Measurements from ENCODE around the gene COG7. TPM values are rescaled to one million over a fixed set of nuclear protein-coding genes. Genes with fewer than 3 reads are reported as not detected.

Gene COG7
- polyA plus RNA-seq (2013, experiment 1 of 2), result 16.0 TPM
- polyA plus RNA-seq (2013, experiment 2 of 2), result 14.9 TPM

- Histone ChIP-seq H3K4me3 (ENCODE audit: extremely low read depth, insufficient read depth, low read length, poor library complexity, severe bottlenecking) (peak within 1 kb of the TSS; percentile 81), H3K9me3 (ENCODE audit: control insufficient read depth, low read length) (no peaks in the 10 kb centered on the region), H3K27ac (ENCODE audit: low read depth, low read length, severe bottlenecking) (peak within 1 kb of the TSS; percentile 65), H3K36me3 (ENCODE audit: control insufficient read depth, insufficient read depth, low read length) (peaks cover 16% of the 10 kb centered on the region), H3K4me1 (ENCODE audit: control insufficient read depth, insufficient read depth, low read length, poor library complexity, severe bottlenecking) (no peaks in the 10 kb centered on the region)
- 0% methylated on average over 42 to 48 of the region's 57 CpGs for WGBS, 2 experiments (ENCODE audit: insufficient coverage in 2 of 2)
These were observed at the start of gene COG7 for GRCh38 chr16:23452572-23453337. Gene COG7 (minus strand): TSS chr16:23453189. CDS start chr16:23452994, 195 bp downstream.

GRCh38 chr16:23502466-23502865 lies 49.5 kb upstream of the COG7 start:
- Histone ChIP-seq H3K27ac (ENCODE audit: low read depth, low read length, severe bottlenecking) (no peak overlapping the region), H3K9me3 (ENCODE audit: control insufficient read depth, low read length) (no peaks in the 10 kb centered on the region), H3K4me1 (ENCODE audit: control insufficient read depth, insufficient read depth, low read length, poor library complexity, severe bottlenecking) (peaks cover 22% of the 10 kb centered on the region), H3K4me3 (ENCODE audit: extremely low read depth, insufficient read depth, low read length, poor library complexity, severe bottlenecking) (no peak overlapping the region), H3K36me3 (ENCODE audit: control insufficient read depth, insufficient read depth, low read length) (peaks cover 11% of the 10 kb centered on the region)
- 93 to 100% methylated on average over 2 of the region's 2 CpGs for WGBS, 2 experiments (ENCODE audit: insufficient coverage in 2 of 2)

- WGBS, 2 experiments (ENCODE audit: insufficient coverage in 2 of 2), result 89 to 93% methylated on average over 2 to 3 of the region's 5 CpGs
- peaks cover 21% of the 10 kb centered on the region for H3K4me1 ChIP-seq (ENCODE audit: control insufficient read depth, insufficient read depth, low read length, poor library complexity, severe bottlenecking)
These were observed 48.3 kb upstream of the COG7 start for GRCh38 chr16:23501291-23501690.

GRCh38 chr16:23500862-23501225 lies 47.9 kb upstream of the COG7 start:
- H3K4me3 ChIP-seq (ENCODE audit: extremely low read depth, insufficient read depth, low read length, poor library complexity, severe bottlenecking), result no peak overlapping the region
- WGBS, 2 experiments (ENCODE audit: insufficient coverage in 2 of 2), result 63 to 73% methylated on average over 3 to 4 of the region's 4 CpGs
- H3K9me3 ChIP-seq (ENCODE audit: control insufficient read depth, low read length), result no peaks in the 10 kb centered on the region
- H3K4me1 ChIP-seq (ENCODE audit: control insufficient read depth, insufficient read depth, low read length, poor library complexity, severe bottlenecking), result peaks cover 17% of the 10 kb centered on the region
- H3K27ac ChIP-seq (ENCODE audit: low read depth, low read length, severe bottlenecking), result no peak overlapping the region
- peaks cover 11% of the 10 kb centered on the region for H3K36me3 ChIP-seq (ENCODE audit: control insufficient read depth, insufficient read depth, low read length)

More at GRCh38 chr16:23501291-23501690, 48.3 kb upstream of the COG7 start:
- Histone ChIP-seq H3K4me3 (ENCODE audit: extremely low read depth, insufficient read depth, low read length, poor library complexity, severe bottlenecking) (no peak overlapping the region), H3K27ac (ENCODE audit: low read depth, low read length, severe bottlenecking) (no peak overlapping the region), H3K9me3 (ENCODE audit: control insufficient read depth, low read length) (no peaks in the 10 kb centered on the region), H3K36me3 (ENCODE audit: control insufficient read depth, insufficient read depth, low read length) (peaks cover 11% of the 10 kb centered on the region)

- Histone ChIP-seq H3K9me3 (ENCODE audit: control insufficient read depth, low read length) (no peaks in the 10 kb centered on the region), H3K36me3 (ENCODE audit: control insufficient read depth, insufficient read depth, low read length) (peaks cover 16% of the 10 kb centered on the region), H3K27ac (ENCODE audit: low read depth, low read length, severe bottlenecking) (no peak overlapping the region), H3K4me3 (ENCODE audit: extremely low read depth, insufficient read depth, low read length, poor library complexity, severe bottlenecking) (no peak overlapping the region), H3K4me1 (ENCODE audit: control insufficient read depth, insufficient read depth, low read length, poor library complexity, severe bottlenecking) (peaks cover 15% of the 10 kb centered on the region)
- 93 to 95% methylated on average over 17 to 20 of the region's 20 CpGs for WGBS, 2 experiments (ENCODE audit: insufficient coverage in 2 of 2)
These were observed 47.3 kb upstream of the COG7 start for GRCh38 chr16:23500212-23500861.

- H3K4me1 ChIP-seq (ENCODE audit: control insufficient read depth, insufficient read depth, low read length, poor library complexity, severe bottlenecking), result peaks cover 9% of the 10 kb centered on the region
- no peak overlapping the region for H3K27ac ChIP-seq (ENCODE audit: low read depth, low read length, severe bottlenecking)
- no peak overlapping the region for H3K4me3 ChIP-seq (ENCODE audit: extremely low read depth, insufficient read depth, low read length, poor library complexity, severe bottlenecking)
- H3K9me3 ChIP-seq (ENCODE audit: control insufficient read depth, low read length), result no peaks in the 10 kb centered on the region
- 84 to 92% methylated on average over 4 to 6 of the region's 7 CpGs for WGBS, 2 experiments (ENCODE audit: insufficient coverage in 2 of 2)
- peaks cover 18% of the 10 kb centered on the region for H3K36me3 ChIP-seq (ENCODE audit: control insufficient read depth, insufficient read depth, low read length)
These were observed 46.8 kb upstream of the COG7 start for GRCh38 chr16:23499801-23500200.

GRCh38 chr16:23498863-23499262 lies 45.9 kb upstream of the COG7 start:
- Histone ChIP-seq H3K27ac (ENCODE audit: low read depth, low read length, severe bottlenecking) (no peak overlapping the region), H3K4me1 (ENCODE audit: control insufficient read depth, insufficient read depth, low read length, poor library complexity, severe bottlenecking) (peaks cover 3% of the 10 kb centered on the region), H3K9me3 (ENCODE audit: control insufficient read depth, low read length) (no peaks in the 10 kb centered on the region), H3K4me3 (ENCODE audit: extremely low read depth, insufficient read depth, low read length, poor library complexity, severe bottlenecking) (no peak overlapping the region), H3K36me3 (ENCODE audit: control insufficient read depth, insufficient read depth, low read length) (peaks cover 26% of the 10 kb centered on the region)
- WGBS, 2 experiments (ENCODE audit: insufficient coverage in 2 of 2), result 94% methylated on average over 8 to 10 of the region's 11 CpGs

- Histone ChIP-seq H3K4me3 (ENCODE audit: extremely low read depth, insufficient read depth, low read length, poor library complexity, severe bottlenecking) (no peak overlapping the region), H3K36me3 (ENCODE audit: control insufficient read depth, insufficient read depth, low read length) (peaks cover 40% of the 10 kb centered on the region), H3K4me1 (ENCODE audit: control insufficient read depth, insufficient read depth, low read length, poor library complexity, severe bottlenecking) (peaks cover 3% of the 10 kb centered on the region), H3K9me3 (ENCODE audit: control insufficient read depth, low read length) (no peaks in the 10 kb centered on the region), H3K27ac (ENCODE audit: low read depth, low read length, severe bottlenecking) (no peak overlapping the region)
- 87 to 95% methylated on average over 4 to 5 of the region's 6 CpGs for WGBS, 2 experiments (ENCODE audit: insufficient coverage in 2 of 2)
These were observed 44.5 kb upstream of the COG7 start for GRCh38 chr16:23497543-23497868.

GRCh38 chr16:23496821-23497542 lies 44.0 kb upstream of the COG7 start:
- Histone ChIP-seq H3K27ac (ENCODE audit: low read depth, low read length, severe bottlenecking) (no peak overlapping the region), H3K4me3 (ENCODE audit: extremely low read depth, insufficient read depth, low read length, poor library complexity, severe bottlenecking) (no peak overlapping the region), H3K36me3 (ENCODE audit: control insufficient read depth, insufficient read depth, low read length) (peaks cover 44% of the 10 kb centered on the region), H3K4me1 (ENCODE audit: control insufficient read depth, insufficient read depth, low read length, poor library complexity, severe bottlenecking) (peaks cover 6% of the 10 kb centered on the region), H3K9me3 (ENCODE audit: control insufficient read depth, low read length) (no peaks in the 10 kb centered on the region)
- whole genome bisulfite sequencing, 2 experiments (ENCODE audit: insufficient coverage in 2 of 2), result 78 to 100% methylated on average over 5 to 6 of the region's 12 CpGs

GRCh38 chr16:23495671-23496070 lies 42.7 kb upstream of the COG7 start:
- 100% methylated on average over 1 of the region's 4 CpGs; no CpG with 5 or more reads in 1 of the 2 experiments for WGBS, 2 experiments (ENCODE audit: insufficient coverage in 2 of 2)
- peaks cover 47% of the 10 kb centered on the region for H3K36me3 ChIP-seq (ENCODE audit: control insufficient read depth, insufficient read depth, low read length)
- H3K27ac ChIP-seq (ENCODE audit: low read depth, low read length, severe bottlenecking), result no peak overlapping the region
- peaks cover 8% of the 10 kb centered on the region for H3K4me1 ChIP-seq (ENCODE audit: control insufficient read depth, insufficient read depth, low read length, poor library complexity, severe bottlenecking)
- H3K9me3 ChIP-seq (ENCODE audit: control insufficient read depth, low read length), result no peaks in the 10 kb centered on the region
- no peak overlapping the region for H3K4me3 ChIP-seq (ENCODE audit: extremely low read depth, insufficient read depth, low read length, poor library complexity, severe bottlenecking)

All from mesodermal cell (in vitro differentiated cells).